Mesothelial cell of epicardium (in vitro differentiated cells): ENCODE measurements around the gene EXOC4. TPM values are rescaled to one million over a fixed set of nuclear protein-coding genes. Genes with fewer than 3 reads are reported as not detected.

ENCODE experiments used
- DNase-seq, 2 experiments: peaks; one replicate each; pipeline ENCODE4 v3.0.0; 2021; ENCODE audit warnings: low spot score in 2 of 2; ENCODE audit not compliant: unreplicated experiment in 2 of 2
- H3K27ac Mint-ChIP-seq: 2 replicates; pipeline ENCODE4 v1.8.0; 2021; ENCODE audit warnings: mixed read lengths
- H3K27me3 Mint-ChIP-seq: 2 replicates; pipeline ENCODE4 v1.8.0; 2021; ENCODE audit warnings: low read depth, mixed read lengths
- H3K36me3 Mint-ChIP-seq: 2 replicates; pipeline ENCODE4 v1.8.0; 2021; ENCODE audit warnings: mixed read lengths
- H3K4me1 Mint-ChIP-seq: 2 replicates; pipeline ENCODE4 v1.8.0; 2021; ENCODE audit warnings: mixed read lengths
- H3K4me3 Mint-ChIP-seq: 2 replicates; pipeline ENCODE4 v1.8.0; 2021; ENCODE audit warnings: mild to moderate bottlenecking, moderate library complexity, mixed read lengths
- H3K9me3 Mint-ChIP-seq: 2 replicates; pipeline ENCODE4 v1.8.0; 2021; ENCODE audit warnings: mixed read lengths
- CTCF ChIP-seq: fragments of 200-600 bp; sonication (generic); IDR thresholded peaks from one replicate; pipeline ENCODE4 v1.5.0; 2021; ENCODE audit warnings: antibody characterized with exemption; ENCODE audit not compliant: unreplicated experiment
- total RNA-seq: library from RNA; stranded (reverse); gene quantifications from 3 replicates; pipeline ENCODE4 v1.2.1, GENCODE V29; 2021

Gene EXOC4
- total RNA-seq, 1 donor from 2014 or later, result 105 TPM

- no peak for DNase-seq
- H3K36me3 Mint-ChIP-seq, result peaks cover 34% of the 10 kb centered on the region
- H3K27me3 Mint-ChIP-seq, result no peaks in the 10 kb centered on the region
- H3K9me3 Mint-ChIP-seq, result peaks cover 32% of the 10 kb centered on the region
- no peak for TF ChIP-seq CTCF
- no peaks in the 10 kb centered on the region for H3K4me1 Mint-ChIP-seq
- no peak overlapping the region for H3K27ac Mint-ChIP-seq
- H3K4me3 Mint-ChIP-seq, result no peak overlapping the region
These were observed 671.1 kb downstream of the EXOC4 start for GRCh38 chr7:133923974-133924373.

- Mint-ChIP-seq H3K9me3 (no peaks in the 10 kb centered on the region), H3K36me3 (no peaks in the 10 kb centered on the region), H3K4me3 (no peak overlapping the region), H3K4me1 (no peaks in the 10 kb centered on the region), H3K27ac (no peak overlapping the region), H3K27me3 (no peaks in the 10 kb centered on the region)
- no peak for TF ChIP-seq CTCF
- DNase-seq, result no peak
These were observed 678.2 kb downstream of the EXOC4 start for GRCh38 chr7:133931053-133931452.

GRCh38 chr7:133932591-133932990 is 679.7 kb downstream of the EXOC4 start:
- TF ChIP-seq CTCF, result no peak
- H3K27me3 Mint-ChIP-seq, result no peaks in the 10 kb centered on the region
- no peak for DNase-seq
- H3K4me3 Mint-ChIP-seq, result no peak overlapping the region
- no peaks in the 10 kb centered on the region for H3K9me3 Mint-ChIP-seq
- H3K27ac Mint-ChIP-seq, result no peak overlapping the region
- no peaks in the 10 kb centered on the region for H3K36me3 Mint-ChIP-seq
- no peaks in the 10 kb centered on the region for H3K4me1 Mint-ChIP-seq

- no peak overlapping the region for H3K4me3 Mint-ChIP-seq
- TF ChIP-seq CTCF, result no peak
- no peaks in the 10 kb centered on the region for H3K4me1 Mint-ChIP-seq
- H3K27ac Mint-ChIP-seq, result no peak overlapping the region
- peaks cover 5% of the 10 kb centered on the region for H3K36me3 Mint-ChIP-seq
- H3K27me3 Mint-ChIP-seq, result no peaks in the 10 kb centered on the region
- no peak for DNase-seq
- H3K9me3 Mint-ChIP-seq, result no peaks in the 10 kb centered on the region
These were observed 681.5 kb downstream of the EXOC4 start for GRCh38 chr7:133934262-133934976.

GRCh38 chr7:133934977-133935330 is 682.1 kb downstream of the EXOC4 start:
- no peak for TF ChIP-seq CTCF
- Mint-ChIP-seq H3K4me1 (no peaks in the 10 kb centered on the region), H3K36me3 (peaks cover 5% of the 10 kb centered on the region), H3K27ac (no peak overlapping the region), H3K9me3 (no peaks in the 10 kb centered on the region), H3K27me3 (no peaks in the 10 kb centered on the region), H3K4me3 (no peak overlapping the region)
- DNase-seq, result no peak

GRCh38 chr7:133936074-133936473 is 683.2 kb downstream of the EXOC4 start:
- peaks cover 5% of the 10 kb centered on the region for H3K36me3 Mint-ChIP-seq
- no peaks in the 10 kb centered on the region for H3K27me3 Mint-ChIP-seq
- no peaks in the 10 kb centered on the region for H3K9me3 Mint-ChIP-seq
- no peak overlapping the region for H3K4me3 Mint-ChIP-seq
- TF ChIP-seq CTCF, result no peak
- DNase-seq, result no peak
- no peaks in the 10 kb centered on the region for H3K4me1 Mint-ChIP-seq
- H3K27ac Mint-ChIP-seq, result no peak overlapping the region
